Keratinocyte (primary cell): ENCODE results near the gene MEGF11. TPM values are rescaled to one million over a fixed set of nuclear protein-coding genes. Genes with fewer than 3 reads are reported as not detected.

Experiments used
- DNase-seq: peaks from one replicate; pipeline ENCODE4 v3.0.0-alpha.2; 2011; ENCODE audit warnings: low read depth, missing footprints, low spot score
- FAIRE-seq: peaks from 2 replicates; lab custom pipeline; 2011; peaks lifted over from hg19 to GRCh38; lab: Jason Lieb, UNC
- H2AFZ ChIP-seq: 2 replicates; pipeline ENCODE4 v1.6.0; 2012; ENCODE audit warnings: low read length, control low read depth, inconsistent platforms; ENCODE audit not compliant: control insufficient read depth
- H3K27ac ChIP-seq: 2 replicates; pipeline ENCODE4 v1.5.1; 2011; ENCODE audit warnings: low read length; ENCODE audit not compliant: control insufficient read depth, insufficient read depth
- H3K27me3 ChIP-seq: 3 replicates; pipeline ENCODE4 v1.6.0; 2011; ENCODE audit warnings: low read length; ENCODE audit not compliant: control insufficient read depth, insufficient read depth; ENCODE audit errors: extremely low read depth
- H3K36me3 ChIP-seq, 2 experiments: 2 replicates in 1 of 2; 3 replicates in 1 of 2; pipeline ENCODE4 v1.5.1; 2011; ENCODE audit warnings: low read length in 2 of 2, mild to moderate bottlenecking in 1 of 2; ENCODE audit not compliant: control insufficient read depth in 2 of 2, insufficient read depth in 2 of 2; ENCODE audit errors: extremely low read depth in 1 of 2
- H3K4me1 ChIP-seq: 3 replicates; pipeline ENCODE4 v1.5.1; 2011; ENCODE audit warnings: low read length; ENCODE audit not compliant: control insufficient read depth, insufficient read depth; ENCODE audit errors: extremely low read depth
- H3K4me2 ChIP-seq: 3 replicates; pipeline ENCODE4 v1.6.0; 2011; ENCODE audit warnings: low read depth, low read length; ENCODE audit not compliant: control insufficient read depth, insufficient read depth; ENCODE audit errors: extremely low read depth
- H3K4me3 ChIP-seq, 3 experiments: fragments of 200-600 bp in 1 of 3; sonication (generic) in 1 of 3; 2 replicates in 2 of 3; 3 replicates in 1 of 3; pipeline ENCODE4 v1.5.1; 2011 to 2016; ENCODE audit warnings: low read length in 3 of 3, mild to moderate bottlenecking in 3 of 3, control low read depth in 2 of 3, inconsistent platforms in 1 of 3, low read depth in 1 of 3, mixed read lengths in 1 of 3, mixed run types in 1 of 3, moderate library complexity in 1 of 3; ENCODE audit not compliant: control insufficient read depth in 2 of 3, insufficient read depth in 2 of 3; ENCODE audit errors: extremely low read depth in 1 of 3
- H3K79me2 ChIP-seq: 2 replicates; pipeline ENCODE4 v1.6.0; 2012; ENCODE audit warnings: low read length; ENCODE audit not compliant: control insufficient read depth, insufficient read depth
- H3K9ac ChIP-seq: 3 replicates; pipeline ENCODE4 v1.6.0; 2011; ENCODE audit warnings: low read length; ENCODE audit not compliant: control insufficient read depth, insufficient read depth; ENCODE audit errors: extremely low read depth
- H3K9me1 ChIP-seq: 3 replicates; pipeline ENCODE4 v1.6.0; 2011; ENCODE audit warnings: low read length; ENCODE audit not compliant: control insufficient read depth, insufficient read depth; ENCODE audit errors: extremely low read depth
- H3K9me3 ChIP-seq: 2 replicates; pipeline ENCODE4 v1.5.1; 2012; ENCODE audit warnings: low read depth, low read length; ENCODE audit not compliant: control insufficient read depth
- H4K20me1 ChIP-seq: 3 replicates; pipeline ENCODE4 v1.6.0; 2011; ENCODE audit warnings: low read length; ENCODE audit not compliant: control insufficient read depth, insufficient read depth; ENCODE audit errors: extremely low read depth
- EZH2 ChIP-seq: IDR thresholded peaks from one replicate; pipeline ENCODE4 v1.6.1; 2012; ENCODE audit warnings: inconsistent platforms, mild to moderate bottlenecking, low read length, moderate library complexity
- dilution Hi-C: fragments of 300-500 bp; cut with MboI; formaldehyde crosslinking; loops from one replicate; pipeline ENCODE4 v1.7.0; 2020; ENCODE audit warnings: low sequenced_read_pairs; ENCODE audit not compliant: extremely low pct_ligation_motif_present
- polyA plus RNA-seq, 5 experiments: library from polyadenylated mRNA; depleted of rRNA in 3 of 5; stranded (reverse) in 3 of 5; stranded (forward) in 1 of 5; unstranded in 1 of 5; fragments of >200 nt; gene quantifications; 1 replicate in 1 of 5; 2 replicates in 3 of 5; 3 replicates in 1 of 5; pipeline versions ENCODE4 v1.2.1 to v1.2.3, GENCODE V29; 2011 to 2012; ENCODE audit warnings: missing spikeins in 2 of 5, low read depth in 1 of 5, low replicate concordance in 1 of 5
- TF ChIP-seq, protein P1 (sequence below), 3 experiments: IDR thresholded peaks in 1 of 3; conservative IDR thresholded peaks in 1 of 3; optimal IDR thresholded peaks in 1 of 3; 2 replicates in 2 of 3; 3 replicates in 1 of 3; pipeline versions ENCODE3 to v1.5.1; 2011; ENCODE audit warnings: low read length in 3 of 3, mild to moderate bottlenecking in 3 of 3, moderate library complexity in 2 of 3, control low read depth in 1 of 3, inconsistent platforms in 1 of 3; ENCODE audit not compliant: insufficient read depth in 2 of 3; ENCODE audit errors: extremely low read depth in 1 of 3

MEGF11 gene
- polyA plus RNA-seq, 1 donor (not counting 4 experiments of a cell fraction or from before 2014, with no cell fraction given) = not detected

DNA sequence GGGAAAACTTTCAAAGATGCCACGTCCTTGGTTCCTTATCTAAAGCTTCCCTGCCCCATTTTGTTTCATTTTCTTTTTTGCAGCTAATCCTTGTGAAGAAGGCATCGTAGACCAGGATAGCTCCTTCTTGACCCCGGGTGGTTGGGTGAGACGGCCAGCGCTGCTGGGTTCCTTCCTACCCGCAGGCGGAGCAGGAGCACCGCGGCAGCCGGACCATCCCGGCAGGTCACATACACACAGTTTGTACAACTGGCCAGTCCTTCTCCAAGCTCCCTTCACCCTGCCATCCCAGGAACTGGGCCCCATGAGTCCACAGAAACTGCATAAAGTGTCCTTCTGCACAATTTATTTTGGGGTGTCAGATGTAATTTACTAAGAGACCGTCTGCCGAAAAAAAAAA lies 83.9 kb downstream of the MEGF11 start:
- no peak overlapping the region for H3K4me2 ChIP-seq
- TF ChIP-seq, protein P1, sequence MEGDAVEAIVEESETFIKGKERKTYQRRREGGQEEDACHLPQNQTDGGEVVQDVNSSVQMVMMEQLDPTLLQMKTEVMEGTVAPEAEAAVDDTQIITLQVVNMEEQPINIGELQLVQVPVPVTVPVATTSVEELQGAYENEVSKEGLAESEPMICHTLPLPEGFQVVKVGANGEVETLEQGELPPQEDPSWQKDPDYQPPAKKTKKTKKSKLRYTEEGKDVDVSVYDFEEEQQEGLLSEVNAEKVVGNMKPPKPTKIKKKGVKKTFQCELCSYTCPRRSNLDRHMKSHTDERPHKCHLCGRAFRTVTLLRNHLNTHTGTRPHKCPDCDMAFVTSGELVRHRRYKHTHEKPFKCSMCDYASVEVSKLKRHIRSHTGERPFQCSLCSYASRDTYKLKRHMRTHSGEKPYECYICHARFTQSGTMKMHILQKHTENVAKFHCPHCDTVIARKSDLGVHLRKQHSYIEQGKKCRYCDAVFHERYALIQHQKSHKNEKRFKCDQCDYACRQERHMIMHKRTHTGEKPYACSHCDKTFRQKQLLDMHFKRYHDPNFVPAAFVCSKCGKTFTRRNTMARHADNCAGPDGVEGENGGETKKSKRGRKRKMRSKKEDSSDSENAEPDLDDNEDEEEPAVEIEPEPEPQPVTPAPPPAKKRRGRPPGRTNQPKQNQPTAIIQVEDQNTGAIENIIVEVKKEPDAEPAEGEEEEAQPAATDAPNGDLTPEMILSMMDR (optimal IDR thresholded peaks at IDR 0.05 in 1 of 3, IDR thresholded peaks at IDR 0.05 in 1 of 3, conservative IDR thresholded peaks at IDR 0.05 in 1 of 3; ENCODE audit: extremely low read depth in 1 of 3, insufficient read depth in 2 of 3, low read length in 3 of 3) = no peak
- TF ChIP-seq EZH2 = no peak

DNA sequence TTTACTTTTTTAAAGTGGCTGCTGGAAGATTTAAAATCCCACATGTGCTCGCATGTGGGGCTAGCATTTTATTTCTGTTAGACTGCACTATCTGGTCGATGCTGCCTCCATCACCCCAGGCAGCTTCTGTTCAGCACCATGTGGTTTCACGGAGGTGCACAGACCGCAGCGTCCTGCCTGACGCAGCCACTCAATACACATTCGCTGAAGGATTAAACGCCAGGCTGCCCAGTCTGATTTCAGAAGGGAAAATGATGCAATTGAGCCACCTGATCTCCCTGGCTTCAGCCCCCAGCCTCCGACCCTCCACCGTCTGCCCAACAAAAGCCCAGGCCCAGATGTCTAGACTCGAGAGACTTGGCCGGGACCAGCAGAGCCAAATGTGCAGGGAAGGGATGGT lies 84.5 kb downstream of the MEGF11 start:
- Histone ChIP-seq H4K20me1 (no peaks in the 10 kb centered on the region), H3K27ac (no peak overlapping the region), H3K9ac (no peak overlapping the region), H2AFZ (no peak overlapping the region), H3K9me1 (no peaks in the 10 kb centered on the region), H3K27me3 (peaks cover 33% of the 10 kb centered on the region), H3K36me3 (no peaks in the 10 kb centered on the region), H3K4me1 (no peaks in the 10 kb centered on the region), H3K4me3 (no peak overlapping the region), H3K4me2 (no peak overlapping the region), H3K79me2 (no peaks in the 10 kb centered on the region), H3K9me3 (no peaks in the 10 kb centered on the region)
- no peak for TF ChIP-seq EZH2
- TF ChIP-seq, protein P1 (optimal IDR thresholded peaks at IDR 0.05 in 1 of 3, IDR thresholded peaks at IDR 0.05 in 1 of 3, conservative IDR thresholded peaks at IDR 0.05 in 1 of 3; ENCODE audit: extremely low read depth in 1 of 3, insufficient read depth in 2 of 3, low read length in 3 of 3) = no peak
- dilution Hi-C loops = no loop called here
- no peak for DNase-seq
- no peak for FAIRE-seq

More for the DNA sequence above, 83.9 kb downstream of the MEGF11 start:
- no peak for DNase-seq
- no peak overlapping the region for H3K4me3 ChIP-seq
- H3K9me1 ChIP-seq = no peaks in the 10 kb centered on the region
- dilution Hi-C loops = no loop called here
- peaks cover 39% of the 10 kb centered on the region for H3K27me3 ChIP-seq
- H3K27ac ChIP-seq = no peak overlapping the region
- no peaks in the 10 kb centered on the region for H3K4me1 ChIP-seq
- H3K9me3 ChIP-seq = no peaks in the 10 kb centered on the region
- no peak overlapping the region for H3K9ac ChIP-seq
- FAIRE-seq = no peak
- H2AFZ ChIP-seq = no peak overlapping the region
- H4K20me1 ChIP-seq = no peaks in the 10 kb centered on the region
- H3K79me2 ChIP-seq = no peaks in the 10 kb centered on the region
- no peaks in the 10 kb centered on the region for H3K36me3 ChIP-seq
